ENCODE measurements around the gene MEGF9.

Gene MEGF9

DNA sequence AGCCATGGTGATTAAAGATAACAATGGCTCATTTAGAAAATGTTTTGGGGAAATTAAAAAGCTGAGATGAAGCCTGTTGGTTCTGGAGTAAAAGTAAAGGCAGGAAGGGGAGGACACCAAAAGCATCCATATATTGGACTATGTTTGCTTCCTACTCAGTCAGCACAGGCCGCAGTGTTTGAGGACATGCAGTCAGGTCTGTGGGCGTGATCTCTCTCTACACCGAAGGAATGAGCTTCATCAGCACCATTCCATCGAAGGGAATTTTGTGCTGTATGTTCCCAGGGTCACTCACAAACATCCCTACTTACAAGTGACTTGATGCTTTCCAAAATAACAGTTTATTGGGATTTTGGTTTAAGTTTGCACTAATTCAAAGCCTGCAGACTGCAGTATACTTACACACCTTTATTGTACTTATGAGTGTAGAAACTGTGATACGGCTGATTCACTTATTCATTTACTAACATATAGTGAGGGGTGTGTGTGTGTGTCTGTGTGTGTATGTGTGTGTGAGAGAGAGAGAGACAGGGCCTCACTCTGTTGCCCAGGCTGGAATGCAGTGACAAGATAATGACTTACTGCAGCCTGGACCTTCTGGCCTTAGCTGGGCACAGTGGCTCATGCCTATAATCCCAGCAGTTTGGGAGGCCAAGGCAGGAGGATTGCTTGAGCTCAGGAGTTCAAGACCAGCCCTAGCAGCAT is 120.9 kb downstream of the MEGF9 start:
- H3K36me3 Mint-ChIP-seq = no peaks in the 10 kb centered on the region
- ATAC-seq (replicated peaks) = no peak
- DNase-seq = no peak
- H3K9me3 Mint-ChIP-seq = no peaks in the 10 kb centered on the region
- H3K4me1 Mint-ChIP-seq = no peaks in the 10 kb centered on the region
- no peak overlapping the region for H3K4me3 Mint-ChIP-seq
- H3K27me3 Mint-ChIP-seq = no peaks in the 10 kb centered on the region
- no peak overlapping the region for H3K27ac Mint-ChIP-seq

DNA sequence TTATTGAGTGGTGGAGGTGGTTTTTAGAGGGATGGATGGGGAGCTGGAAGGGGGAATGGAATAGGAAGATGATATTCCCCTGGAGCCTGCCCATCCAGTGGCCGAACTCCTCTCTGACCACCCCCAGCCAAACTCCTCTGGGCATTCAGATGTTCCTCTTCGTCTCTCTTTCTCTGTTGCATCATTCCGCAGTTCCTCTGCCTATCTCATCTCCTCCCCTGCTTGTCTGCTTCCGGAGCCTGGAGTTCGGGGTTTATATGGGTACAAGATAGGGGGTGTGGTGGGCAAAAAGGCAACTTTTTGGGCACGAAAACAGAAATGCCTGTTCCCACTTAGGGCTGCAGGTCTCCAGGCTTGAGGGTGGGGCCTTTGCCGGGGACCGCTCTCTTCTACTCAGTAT is 122.1 kb downstream of the MEGF9 start:
- Mint-ChIP-seq H3K27me3 (no peaks in the 10 kb centered on the region), H3K36me3 (no peaks in the 10 kb centered on the region), H3K27ac (no peak overlapping the region), H3K9me3 (no peaks in the 10 kb centered on the region), H3K4me3 (no peak overlapping the region), H3K4me1 (no peaks in the 10 kb centered on the region)
- ATAC-seq (replicated peaks) (no peak), DNase-seq (no peak)

DNA sequence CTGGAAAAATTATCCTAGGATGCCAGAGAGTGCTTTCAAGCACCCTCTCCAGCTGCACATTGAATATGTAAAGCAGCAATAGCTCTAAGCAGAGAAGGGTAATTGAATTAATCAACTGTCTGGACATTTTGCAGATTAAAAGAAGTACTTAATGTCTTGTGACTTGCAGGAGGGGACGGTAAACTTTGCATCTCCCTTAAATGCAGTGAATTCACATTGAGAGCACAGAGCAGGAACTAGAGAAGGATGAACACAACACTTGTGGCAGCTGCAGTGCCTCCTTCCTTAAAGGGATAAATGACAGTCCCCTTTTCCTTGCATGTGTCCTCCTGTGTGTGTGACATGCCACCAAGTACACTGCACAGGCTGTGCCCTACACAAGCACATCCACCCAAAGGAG is 126.9 kb downstream of the MEGF9 start:
- Mint-ChIP-seq H3K4me3 (no peak overlapping the region), H3K4me1 (peaks cover 10 to 21% of the 10 kb centered on the region in 2 donors), H3K36me3 (no peaks in the 10 kb centered on the region)

DNA sequence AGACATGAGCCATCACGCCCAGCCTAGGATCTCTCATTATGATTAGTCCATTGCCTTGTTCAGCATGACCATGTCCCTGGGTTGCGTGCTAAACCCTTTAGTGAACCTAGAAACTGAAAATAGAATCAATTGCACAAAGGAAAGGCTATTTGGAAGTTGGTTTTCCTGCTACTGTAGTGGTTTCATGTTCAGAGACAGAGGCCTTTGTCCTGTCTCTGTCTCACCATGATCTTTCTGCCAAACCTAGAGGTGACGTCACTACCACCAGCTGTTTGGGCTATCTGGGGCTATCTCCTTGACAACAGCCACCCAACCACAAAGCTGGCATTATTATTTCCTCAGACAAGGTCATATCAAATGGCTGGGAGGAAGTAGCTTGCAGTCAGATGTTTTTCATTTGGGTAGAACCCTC is 130.3 kb downstream of the MEGF9 start:
- H3K4me1 Mint-ChIP-seq = peaks cover 18 to 35% of the 10 kb centered on the region in 2 donors
- peak overlapping the region in 1 of 2 donors; percentile 48 for H3K4me3 Mint-ChIP-seq
- DNase-seq (peak; percentile 67), ATAC-seq (replicated peaks) (peak; percentile 70 to 72)
- H3K27ac Mint-ChIP-seq = peak overlapping the region; percentile 86
- H3K9me3 Mint-ChIP-seq = no peaks in the 10 kb centered on the region
- H3K36me3 Mint-ChIP-seq = peaks cover 0 to 7% of the 10 kb centered on the region in 2 donors
- H3K27me3 Mint-ChIP-seq = no peaks in the 10 kb centered on the region

More for the DNA sequence above, 126.9 kb downstream of the MEGF9 start:
- Mint-ChIP-seq H3K27me3 (no peaks in the 10 kb centered on the region), H3K9me3 (no peaks in the 10 kb centered on the region), H3K27ac (no peak overlapping the region)
- DNase-seq = no peak
- ATAC-seq (replicated peaks) = no peak

DNA sequence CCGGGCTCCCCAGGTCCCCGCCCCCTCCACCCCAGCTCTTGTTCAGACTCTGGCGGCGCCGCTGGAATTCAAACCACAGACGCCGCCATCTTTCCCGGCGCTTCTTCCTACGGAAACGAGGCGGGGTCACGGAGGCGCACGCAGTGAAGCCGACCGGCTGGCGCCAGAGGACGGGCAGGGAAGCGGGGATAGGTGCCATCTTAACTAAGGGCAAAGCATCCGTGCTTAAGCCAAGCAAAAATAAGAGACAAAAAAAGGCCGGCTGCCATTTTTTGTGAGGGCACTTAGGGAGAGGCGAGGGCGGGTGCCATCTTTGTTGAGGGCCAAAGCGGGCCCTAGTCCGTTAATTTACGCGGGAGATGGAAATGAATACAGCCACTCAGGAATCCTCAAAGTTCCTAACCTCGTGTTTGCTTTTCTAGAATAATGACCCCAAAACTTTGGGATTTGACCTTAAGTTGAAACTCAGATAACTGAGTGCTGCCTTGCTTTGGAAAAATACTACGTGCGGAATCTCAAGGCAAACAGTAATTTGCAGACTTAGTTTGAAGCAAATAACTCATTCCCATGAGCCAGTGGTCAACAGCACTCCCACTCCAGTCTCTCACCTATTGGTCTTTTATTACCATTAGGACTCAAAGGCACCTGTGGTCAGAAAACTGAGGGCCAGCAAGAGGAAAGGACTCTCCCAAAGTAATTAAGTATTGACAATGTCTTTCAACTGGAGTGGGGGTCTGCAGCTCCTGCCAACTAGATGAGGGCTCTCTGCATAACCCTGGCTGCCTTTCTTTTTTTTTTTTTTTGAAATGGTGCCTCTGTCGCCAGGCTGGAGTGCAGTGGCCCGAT is 134.0 kb downstream of the MEGF9 start, which contains the start of gene CDK5RAP2:
TSS of gene CDK5RAP2 (minus strand) at position 117 of the 846 bp plus-strand sequence. CDS start 189 bp downstream, outside the sequence.
- H3K4me1 Mint-ChIP-seq = peaks cover 24 to 60% of the 10 kb centered on the region in 2 donors
- H3K27me3 Mint-ChIP-seq = no peaks in the 10 kb centered on the region
- peak within 1 kb of the TSS; percentile 96 to 98 for H3K4me3 Mint-ChIP-seq
- H3K9me3 Mint-ChIP-seq = no peaks in the 10 kb centered on the region
- ATAC-seq (replicated peaks) (peak; percentile 94), DNase-seq (peak; percentile 91)
- peak within 1 kb of the TSS; percentile 97 for H3K27ac Mint-ChIP-seq
- peaks cover 12 to 17% of the 10 kb centered on the region in 2 donors for H3K36me3 Mint-ChIP-seq

DNA sequence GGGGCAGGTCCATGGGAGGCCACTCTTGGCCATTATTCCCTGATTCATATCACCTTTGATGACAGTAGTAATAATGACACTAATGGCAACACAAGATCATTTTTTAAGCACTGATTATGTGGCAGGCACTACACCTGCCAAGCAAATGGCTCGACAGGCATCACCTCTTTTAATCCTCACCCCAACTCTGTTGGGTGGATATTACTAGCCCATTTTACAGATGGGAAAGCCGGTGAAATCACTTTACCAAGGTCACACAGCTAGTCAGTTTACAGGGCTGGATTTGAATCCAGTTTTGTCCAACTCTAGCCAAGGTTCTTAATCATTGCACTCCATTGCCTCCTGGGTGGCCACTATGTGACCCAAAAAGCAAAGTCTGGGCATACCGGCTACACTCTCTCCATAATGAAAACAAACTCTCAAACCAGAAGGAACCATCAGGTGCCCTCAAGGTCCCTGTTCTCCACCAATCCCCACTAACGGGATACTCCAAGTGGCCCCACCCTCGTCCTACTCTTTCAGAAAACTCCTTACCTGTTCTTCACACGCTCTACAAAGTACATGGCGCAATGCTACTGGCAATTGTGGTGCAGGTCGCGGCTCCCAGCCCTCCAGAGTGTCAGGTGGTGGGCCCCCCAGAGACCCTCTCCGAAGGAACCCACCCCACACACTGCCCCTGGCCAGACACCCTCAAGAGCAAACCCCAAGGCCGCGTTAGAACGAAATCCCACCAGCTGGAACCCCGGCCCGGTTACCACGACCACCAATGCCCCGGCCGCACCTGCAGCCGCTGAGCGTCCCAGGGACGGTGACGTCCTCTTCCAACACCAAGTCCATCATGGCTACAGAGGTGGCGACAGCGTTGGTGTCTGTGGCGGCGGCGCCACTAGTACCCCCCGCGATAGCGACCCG is 134.9 kb downstream of the MEGF9 start:
- Mint-ChIP-seq H3K27me3 (no peaks in the 10 kb centered on the region), H3K36me3 (peaks cover 12 to 17% of the 10 kb centered on the region in 2 donors), H3K4me1 (peaks cover 19 to 51% of the 10 kb centered on the region in 2 donors), H3K4me3 (peak overlapping the region; percentile 96 to 98), H3K27ac (peak overlapping the region; percentile 97), H3K9me3 (no peaks in the 10 kb centered on the region)
- ATAC-seq (replicated peaks) = peak; percentile 49 to 53
- peak; percentile 5 for DNase-seq

DNA sequence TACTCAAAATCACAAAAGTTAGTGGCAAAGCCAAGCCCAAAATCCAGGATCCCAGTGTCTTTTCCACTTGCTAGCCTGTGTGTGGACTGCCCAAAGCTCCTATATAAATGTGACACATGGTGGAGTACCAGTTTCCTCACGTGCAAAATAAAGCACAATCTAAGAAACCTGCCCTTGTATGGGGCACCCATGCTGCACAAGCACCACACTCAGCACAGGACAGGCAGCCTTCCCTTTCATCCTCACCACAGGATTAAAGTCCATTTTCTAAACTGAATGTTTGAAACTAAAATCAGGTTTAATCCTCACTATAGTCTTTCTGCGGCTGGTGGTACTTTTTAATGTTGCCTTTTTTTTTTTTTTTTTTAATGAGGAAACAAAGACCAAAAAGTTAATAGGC is 139.8 kb downstream of the MEGF9 start:
- Mint-ChIP-seq H3K4me3 (no peak overlapping the region), H3K27me3 (no peaks in the 10 kb centered on the region), H3K4me1 (peaks cover 11 to 31% of the 10 kb centered on the region in 2 donors), H3K27ac (no peak overlapping the region), H3K36me3 (peaks cover 5 to 33% of the 10 kb centered on the region in 2 donors), H3K9me3 (no peaks in the 10 kb centered on the region)
- DNase-seq (no peak), ATAC-seq (replicated peaks) (no peak)

DNA sequence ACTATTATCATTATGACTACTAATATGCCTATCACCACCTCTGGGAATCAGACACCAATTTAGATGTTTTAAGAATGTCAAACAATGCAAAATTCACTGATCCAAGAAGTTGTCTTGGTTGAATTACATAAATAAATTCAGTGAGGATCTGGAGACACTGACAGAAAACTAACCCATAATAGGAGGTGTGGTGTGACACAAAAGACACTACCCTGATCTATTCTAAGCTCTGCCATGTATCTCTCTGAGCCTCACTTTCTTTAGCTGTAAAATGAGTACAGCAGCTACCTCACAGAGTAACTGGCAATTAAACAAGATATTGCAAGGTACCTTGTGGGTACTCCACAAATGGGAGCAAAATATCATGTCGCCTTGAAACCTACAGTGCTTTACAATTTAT is 141.8 kb downstream of the MEGF9 start:
- peak overlapping the region; percentile 42 for H3K27ac Mint-ChIP-seq
- H3K27me3 Mint-ChIP-seq = no peaks in the 10 kb centered on the region
- no peaks in the 10 kb centered on the region for H3K9me3 Mint-ChIP-seq
- peaks cover 15 to 47% of the 10 kb centered on the region in 2 donors for H3K36me3 Mint-ChIP-seq
- H3K4me1 Mint-ChIP-seq = peaks cover 5 to 17% of the 10 kb centered on the region in 2 donors
- no peak for ATAC-seq (replicated peaks)
- no peak overlapping the region for H3K4me3 Mint-ChIP-seq
- no peak for DNase-seq

DNA sequence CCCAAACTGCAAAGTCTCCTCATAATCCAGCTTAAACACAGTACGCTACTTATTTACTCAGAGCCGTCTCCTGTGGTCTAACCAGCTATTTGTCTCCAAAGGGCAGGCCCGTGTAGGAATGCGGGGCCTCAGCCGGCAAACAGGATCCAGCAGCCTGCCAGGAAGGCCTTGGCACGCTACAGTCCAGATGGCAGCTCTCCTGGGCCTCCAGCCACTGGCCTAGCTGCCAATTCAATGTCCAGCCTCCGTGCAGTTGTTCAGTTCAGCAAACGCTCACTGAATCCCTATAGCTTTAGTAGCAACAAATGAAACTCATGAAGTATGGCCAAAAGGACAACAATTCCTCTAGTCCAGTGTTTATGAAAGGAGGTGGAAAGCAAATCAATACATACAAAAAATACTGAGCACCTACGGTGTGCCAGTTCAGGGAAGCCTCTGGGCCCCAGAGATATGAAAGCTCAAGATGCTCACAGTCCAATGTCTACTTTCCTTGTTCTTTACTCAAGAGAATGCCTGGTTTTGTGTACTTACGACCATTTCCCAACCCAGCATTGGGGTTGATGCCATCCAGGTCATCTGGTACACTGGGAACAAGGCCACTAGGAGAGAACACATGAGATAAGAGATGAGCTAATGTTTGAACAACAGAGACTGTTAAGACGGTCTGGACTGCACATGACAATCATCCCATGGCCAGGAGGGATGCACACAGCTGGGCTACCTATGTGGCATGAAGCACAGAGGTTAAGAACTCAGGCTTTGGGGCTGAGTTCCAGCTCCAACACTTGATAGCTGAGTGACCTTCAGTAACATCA is 142.6 kb downstream of the MEGF9 start:
- ATAC-seq (replicated peaks) (no peak), DNase-seq (no peak)
- Mint-ChIP-seq H3K27me3 (no peaks in the 10 kb centered on the region), H3K4me3 (no peak overlapping the region), H3K27ac (no peak overlapping the region), H3K36me3 (peaks cover 15 to 45% of the 10 kb centered on the region in 2 donors), H3K9me3 (no peaks in the 10 kb centered on the region), H3K4me1 (peaks cover 5 to 9% of the 10 kb centered on the region in 2 donors)

DNA sequence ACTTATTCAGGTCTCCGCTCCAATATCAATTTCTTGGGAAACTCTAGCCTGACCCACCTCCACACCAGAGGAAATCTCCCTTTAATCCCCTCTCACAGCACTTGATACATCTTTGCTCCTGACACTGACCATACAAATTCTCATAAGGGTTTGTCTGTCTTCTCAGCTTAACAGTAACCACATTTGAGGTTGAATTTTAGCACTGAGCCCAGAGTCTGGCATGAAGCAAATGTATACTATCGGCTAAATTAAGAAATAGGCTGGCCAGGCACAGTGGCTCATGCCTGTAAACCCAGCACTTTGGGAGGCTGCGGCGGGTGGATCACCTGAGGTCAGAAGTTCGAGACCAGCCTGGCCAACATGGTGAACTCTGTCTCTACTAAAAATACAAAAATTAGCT is 144.0 kb downstream of the MEGF9 start:
- no peaks in the 10 kb centered on the region for H3K9me3 Mint-ChIP-seq

DNA sequence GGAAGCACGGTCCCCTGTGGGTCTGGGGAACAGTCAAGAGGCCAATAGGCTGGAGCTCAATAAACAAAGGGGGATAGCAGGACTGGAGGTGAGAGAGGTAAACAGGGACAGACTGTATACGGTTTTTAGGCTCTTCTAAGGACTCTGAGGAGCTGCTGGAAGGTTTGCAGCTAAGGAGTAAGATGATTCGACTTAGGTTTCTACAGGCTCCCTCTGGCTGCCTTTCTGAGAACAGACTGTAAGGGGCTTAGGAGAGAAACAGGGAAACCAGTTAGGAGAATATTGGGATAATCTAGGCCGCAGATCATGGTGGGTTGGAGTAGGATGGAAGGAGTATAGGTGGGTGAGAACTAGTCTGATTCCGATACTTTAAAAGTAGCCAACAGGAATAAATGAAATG is 144.7 kb downstream of the MEGF9 start:
- DNase-seq = no peak
- no peaks in the 10 kb centered on the region for H3K27me3 Mint-ChIP-seq
- no peaks in the 10 kb centered on the region for H3K9me3 Mint-ChIP-seq
- peaks cover 18 to 53% of the 10 kb centered on the region in 2 donors for H3K36me3 Mint-ChIP-seq
- ATAC-seq (replicated peaks) = no peak
- no peak overlapping the region for H3K27ac Mint-ChIP-seq
- no peak overlapping the region for H3K4me3 Mint-ChIP-seq
- peaks cover 2 to 6% of the 10 kb centered on the region in 2 donors for H3K4me1 Mint-ChIP-seq

More for the DNA sequence above, 144.0 kb downstream of the MEGF9 start:
- ATAC-seq (replicated peaks) (no peak), DNase-seq (no peak)
- Mint-ChIP-seq H3K36me3 (peaks cover 15 to 46% of the 10 kb centered on the region in 2 donors), H3K27ac (no peak overlapping the region), H3K27me3 (no peaks in the 10 kb centered on the region), H3K4me1 (peaks cover 2 to 5% of the 10 kb centered on the region in 2 donors), H3K4me3 (no peak overlapping the region)

DNA sequence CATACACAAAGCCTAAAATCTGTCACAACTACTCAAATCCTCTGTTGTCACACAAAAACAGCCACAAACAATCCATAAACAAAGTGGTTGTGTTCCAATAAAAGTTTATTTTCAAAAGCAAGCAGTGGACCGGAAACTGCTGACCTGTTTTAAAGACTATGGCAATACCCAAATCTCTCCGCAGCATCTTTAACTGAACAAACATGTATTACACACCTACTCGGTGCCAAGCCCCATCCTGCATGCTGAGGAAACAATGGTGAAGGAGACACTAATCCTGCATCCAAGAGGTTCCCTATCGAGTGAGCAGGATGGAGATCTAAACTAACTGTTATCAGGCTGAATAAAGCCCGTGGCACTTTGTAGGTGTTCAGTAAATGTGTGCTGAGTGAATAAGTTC is 145.5 kb downstream of the MEGF9 start:
- ATAC-seq (replicated peaks) (no peak), DNase-seq (no peak)
- H3K4me1 Mint-ChIP-seq = peaks cover 2 to 6% of the 10 kb centered on the region in 2 donors
- H3K9me3 Mint-ChIP-seq = no peaks in the 10 kb centered on the region
- H3K4me3 Mint-ChIP-seq = no peak overlapping the region
- no peak overlapping the region for H3K27ac Mint-ChIP-seq
- H3K27me3 Mint-ChIP-seq = no peaks in the 10 kb centered on the region
- H3K36me3 Mint-ChIP-seq = peaks cover 18 to 55% of the 10 kb centered on the region in 2 donors

DNA sequence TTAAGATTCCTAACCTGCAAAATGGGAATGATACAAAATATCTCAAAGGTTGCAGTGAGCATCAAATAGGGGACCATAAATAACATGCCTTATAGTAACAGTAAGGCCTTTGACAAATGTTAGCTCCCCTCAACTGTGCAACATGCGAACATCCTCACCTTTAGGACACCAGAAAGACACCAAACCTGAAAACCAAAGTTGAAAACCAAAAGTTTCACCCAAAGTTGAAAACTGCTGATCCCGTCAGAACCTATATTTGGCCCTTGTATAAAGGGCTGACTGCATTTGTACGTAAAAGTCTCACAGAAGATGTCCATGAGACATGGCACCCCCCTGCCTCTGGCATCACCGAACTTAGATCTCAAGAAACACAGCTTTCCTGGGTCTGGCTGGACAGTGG is 146.4 kb downstream of the MEGF9 start:
- DNase-seq = no peak
- Mint-ChIP-seq H3K4me3 (no peak overlapping the region), H3K4me1 (peaks cover 5 to 6% of the 10 kb centered on the region in 2 donors), H3K27me3 (no peaks in the 10 kb centered on the region), H3K36me3 (peaks cover 21 to 60% of the 10 kb centered on the region in 2 donors), H3K9me3 (no peaks in the 10 kb centered on the region), H3K27ac (no peak overlapping the region)
- no peak for ATAC-seq (replicated peaks)

Measured in stimulated activated naive B cell treated with anti-CD40 and anti-IgM and Interleukin-4, amounts not matched to agents 10 μg/mL and 1 μg/mL and 100 μg/mL, for 72 hours (primary cell).